GM12875 (cell line): ENCODE data around the gene TMIGD3.

ENCODE experiments used
- H3K4me3 ChIP-seq: one replicate; pipeline ENCODE4 v1.5.1; 2011; ENCODE audit warnings: low read depth, low read length, control low read depth
- CTCF ChIP-seq: IDR thresholded peaks from 2 replicates; pipeline ENCODE4 v1.5.1; 2011; ENCODE audit warnings: low read depth, mild to moderate bottlenecking, control low read depth, inconsistent platforms, low read length, moderate library complexity, borderline replicate concordance; ENCODE audit not compliant: insufficient read depth

TMIGD3 gene

GRCh38 chr1:111442457-111442856 lies 61.0 kb downstream of the TMIGD3 start:
- no peak for TF ChIP-seq CTCF
- H3K4me3 ChIP-seq, result no peak overlapping the region

DNA sequence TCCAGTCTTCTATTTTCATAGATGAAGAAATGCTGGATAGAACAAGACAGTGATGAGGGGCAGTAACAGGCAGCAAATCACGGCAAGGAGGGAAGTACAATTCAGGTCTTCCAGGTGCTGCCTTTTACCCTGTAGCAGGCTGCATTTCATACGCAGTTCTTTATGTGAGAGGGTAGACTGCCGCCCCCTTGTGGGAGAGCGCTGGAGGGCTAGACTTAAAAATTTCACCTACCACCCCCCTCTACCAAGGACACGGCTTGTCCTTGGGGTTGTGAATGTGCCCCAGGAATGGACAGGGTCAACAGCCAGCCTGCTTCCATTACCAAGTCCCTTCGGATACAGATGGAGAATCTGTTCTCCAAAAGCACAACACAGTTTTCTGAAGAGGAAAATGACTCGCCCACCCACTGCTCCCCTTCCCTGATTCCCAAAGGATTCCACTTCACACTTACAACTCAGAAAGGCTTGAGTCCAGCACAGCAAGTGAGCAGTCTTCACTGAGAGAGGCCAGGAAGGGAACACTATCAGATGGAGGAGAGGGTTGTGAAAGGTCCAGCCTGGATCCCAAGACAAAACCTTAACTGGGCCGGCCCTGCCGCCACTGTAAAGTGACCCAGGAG lies 61.8 kb downstream of the TMIGD3 start:
- peak; percentile 66 for TF ChIP-seq CTCF
- no peak overlapping the region for H3K4me3 ChIP-seq

- H3K4me3 ChIP-seq, result no peak overlapping the region
- no peak for TF ChIP-seq CTCF
These were observed 63.7 kb downstream of the TMIGD3 start for GRCh38 chr1:111439461-111440351.

DNA sequence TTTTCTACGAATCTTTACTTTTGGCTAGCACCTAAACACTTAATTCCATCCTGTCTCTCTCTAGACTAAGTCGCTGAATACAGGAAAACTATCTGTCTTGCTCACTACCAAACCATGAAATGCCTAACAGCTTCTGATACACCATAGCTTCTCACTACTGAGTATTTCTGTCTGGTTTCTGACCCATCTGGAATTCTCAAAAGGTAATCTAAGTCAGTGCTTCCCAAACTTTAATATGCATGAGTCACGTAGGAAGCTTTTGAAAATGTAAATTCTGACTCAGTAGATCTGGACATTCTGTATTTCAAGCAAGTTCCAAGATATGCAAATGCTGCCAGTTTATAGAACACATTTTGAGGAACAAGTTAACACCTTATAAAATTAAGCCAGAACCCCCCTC lies 66.7 kb downstream of the TMIGD3 start:
- H3K4me3 ChIP-seq, result no peak overlapping the region
- no peak for TF ChIP-seq CTCF
